Smooth muscle cell (in vitro differentiated cells): ENCODE data around the gene PLVAP. TPM values are rescaled to one million over a fixed set of nuclear protein-coding genes. Genes with fewer than 3 reads are reported as not detected.
A peak's percentile ranks its signal among the peaks of the same experiment; 100 is the strongest.

ENCODE experiments used
- DNase-seq: peaks from one replicate; lab custom pipeline; 2025; ENCODE audit not compliant: unreplicated experiment; lab: John Stamatoyannopoulos, UW
- H2AFZ ChIP-seq: fragments of 200-600 bp; sonication (generic); 2 replicates; pipeline ENCODE4 v1.6.0; 2016; ENCODE audit warnings: antibody characterized with exemption, low read depth, mild to moderate bottlenecking
- H3F3A ChIP-seq: fragments of 200-600 bp; sonication (generic); 2 replicates; pipeline ENCODE4 v1.6.0; 2017; ENCODE audit warnings: antibody characterized with exemption, low read depth
- H3K27ac ChIP-seq: fragments of 200-600 bp; sonication (generic); 2 replicates; pipeline ENCODE4 v1.5.1; 2016; ENCODE audit warnings: low read depth, mild to moderate bottlenecking
- H3K27me3 ChIP-seq: fragments of 200-600 bp; sonication (generic); 2 replicates; pipeline ENCODE4 v1.6.1; 2016; ENCODE audit warnings: low read depth, mild to moderate bottlenecking
- H3K36me3 ChIP-seq: fragments of 200-600 bp; sonication (generic); 2 replicates; pipeline ENCODE4 v1.5.1; 2016; ENCODE audit warnings: low read depth
- H3K4me1 ChIP-seq: fragments of 200-600 bp; sonication (generic); 2 replicates; pipeline ENCODE4 v1.5.1; 2016; ENCODE audit warnings: low read depth
- H3K4me2 ChIP-seq: fragments of 200-600 bp; sonication (generic); 2 replicates; pipeline ENCODE4 v1.6.0; 2016; ENCODE audit warnings: mild to moderate bottlenecking
- H3K4me3 ChIP-seq: fragments of 200-600 bp; sonication (generic); 2 replicates; pipeline ENCODE4 v1.5.1; 2016; ENCODE audit warnings: mild to moderate bottlenecking
- H3K79me2 ChIP-seq: fragments of 200-600 bp; sonication (generic); 2 replicates; pipeline ENCODE4 v1.6.0; 2016; ENCODE audit warnings: low read depth, mild to moderate bottlenecking
- H3K9ac ChIP-seq: fragments of 200-600 bp; sonication (generic); 2 replicates; pipeline ENCODE4 v1.6.0; 2016; ENCODE audit warnings: low read depth
- H3K9me3 ChIP-seq: fragments of 200-600 bp; sonication (generic); replicated peaks from 2 replicates; pipeline ENCODE4 v1.5.1; 2016; ENCODE audit warnings: low read depth
- H4K20me1 ChIP-seq: fragments of 200-600 bp; sonication (generic); 2 replicates; pipeline ENCODE4 v1.6.0; 2016; ENCODE audit warnings: low read depth
- CTCF ChIP-seq: fragments of 200-600 bp; sonication (generic); IDR thresholded peaks from 2 replicates; pipeline ENCODE4 v1.5.1; 2017; ENCODE audit warnings: borderline replicate concordance, mild to moderate bottlenecking, antibody characterized with exemption; ENCODE audit not compliant: insufficient read depth, poor library complexity, severe bottlenecking
- WGBS: methylation state at CpG from one replicate; pipeline ENCODE4 v1.1.7; 2016; ENCODE audit warnings: low lambda C conversion rate; 5-methylcytosine and 5-hydroxymethylcytosine counted together
- polyA plus RNA-seq: library from polyadenylated mRNA; unstranded; fragments of >200 nt; fragmentation: Nextera tagmentation; extraction: Ambion mirVana; gene quantifications from 2 replicates; pipeline ENCODE4 v1.2.1, GENCODE V29; 2016
- total RNA-seq: library from RNA; depleted of rRNA; stranded (reverse); fragments of >200 nt; gene quantifications from 2 replicates; pipeline ENCODE4 v1.2.3, GENCODE V29; 2014

PLVAP gene
- total and polyA plus RNA-seq, 2 experiments from 2014 or later: not detected

GRCh38 chr19:17398902-17399527, 21.9 kb upstream of the PLVAP start:
- Histone ChIP-seq H3K36me3 (no peaks in the 10 kb centered on the region), H4K20me1 (no peaks in the 10 kb centered on the region), H3K4me2 (no peak overlapping the region), H3K27me3 (no peaks in the 10 kb centered on the region), H3K79me2 (no peaks in the 10 kb centered on the region), H3K9ac (no peak overlapping the region), H2AFZ (no peak overlapping the region), H3K27ac (no peak overlapping the region), H3K4me1 (no peaks in the 10 kb centered on the region), H3F3A (no peaks in the 10 kb centered on the region), H3K9me3 (no peaks in the 10 kb centered on the region), H3K4me3 (no peak overlapping the region)
- no peak for DNase-seq
- TF ChIP-seq CTCF: no peak
- WGBS: 80% methylated on average over 8 of the region's 8 CpGs

DNA sequence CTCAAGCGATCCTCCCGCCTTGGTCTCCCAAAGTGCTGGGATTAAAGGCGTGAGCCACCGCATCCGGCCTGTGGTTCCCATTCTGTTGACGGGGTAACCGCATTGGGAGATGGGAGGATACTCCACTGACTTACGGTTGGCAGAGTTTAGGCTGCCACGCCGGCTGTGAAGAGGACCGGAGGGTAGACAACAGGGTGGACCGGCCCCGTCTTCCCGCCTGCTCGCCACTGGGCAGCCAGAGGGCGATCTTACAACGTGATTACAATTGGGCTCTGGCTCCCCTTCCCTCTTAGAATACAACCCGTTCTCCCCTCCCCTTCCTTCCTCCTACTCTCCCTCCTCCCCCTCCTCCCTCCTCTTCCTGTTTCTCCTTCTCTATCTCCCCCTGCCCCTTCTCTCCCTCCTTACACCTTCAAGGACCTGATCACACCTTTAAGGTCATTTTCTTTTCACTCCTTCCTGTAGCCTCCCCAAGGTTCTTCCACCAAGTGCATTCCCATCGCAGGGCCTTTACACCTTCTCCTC, 17.8 kb upstream of the PLVAP start:
- Histone ChIP-seq H3K27me3 (no peaks in the 10 kb centered on the region), H3K36me3 (no peaks in the 10 kb centered on the region), H2AFZ (no peak overlapping the region), H3K4me3 (no peak overlapping the region), H4K20me1 (no peaks in the 10 kb centered on the region), H3K4me1 (peaks cover 7% of the 10 kb centered on the region), H3K27ac (no peak overlapping the region), H3K9me3 (no peaks in the 10 kb centered on the region), H3K4me2 (no peak overlapping the region), H3K79me2 (no peaks in the 10 kb centered on the region), H3K9ac (no peak overlapping the region), H3F3A (no peaks in the 10 kb centered on the region)
- 36% methylated on average over 19 of the region's 19 CpGs for WGBS
- peak; percentile 48 for TF ChIP-seq CTCF
- no peak for DNase-seq

GRCh38 chr19:17393914-17394313, 16.8 kb upstream of the PLVAP start, which contains the start of gene CCDC194:
TSS of gene CCDC194 (minus strand) at chr19:17394196. CDS start at chr19:17394158, 38 bp downstream.
- Histone ChIP-seq H3K4me3 (no peak within 1 kb of the TSS), H3K4me2 (no peak within 1 kb of the TSS), H3K27ac (no peak within 1 kb of the TSS), H3F3A (no peaks in the 10 kb centered on the region), H3K9me3 (no peaks in the 10 kb centered on the region), H3K79me2 (no peaks in the 10 kb centered on the region), H3K9ac (no peak within 1 kb of the TSS), H2AFZ (no peak within 1 kb of the TSS), H3K36me3 (no peaks in the 10 kb centered on the region), H4K20me1 (no peaks in the 10 kb centered on the region), H3K4me1 (peaks cover 7% of the 10 kb centered on the region), H3K27me3 (no peaks in the 10 kb centered on the region)
- TF ChIP-seq CTCF: no peak
- WGBS: 94% methylated on average over 41 of the region's 41 CpGs
- DNase-seq: no peak

DNA sequence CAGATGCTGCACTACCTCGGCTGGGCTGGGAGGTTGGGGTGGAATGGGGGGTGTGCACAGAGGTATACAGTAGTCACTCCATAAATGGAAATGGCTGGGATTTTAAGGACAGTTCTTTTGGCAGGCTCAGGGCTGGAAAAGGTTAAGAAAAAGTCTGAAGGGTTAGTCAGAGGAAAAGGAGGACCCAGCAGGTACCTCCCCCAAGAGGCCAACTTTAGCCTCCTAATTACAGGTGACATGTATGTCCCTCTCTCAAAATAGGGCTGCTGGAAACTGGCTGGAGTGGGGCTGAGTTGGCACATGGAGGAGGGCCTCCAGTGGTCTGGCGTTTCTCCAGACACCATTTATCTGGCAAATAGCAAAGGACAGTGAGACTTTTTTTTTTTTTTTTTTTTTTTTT, 15.9 kb upstream of the PLVAP start:
- DNase-seq: no peak
- no peak overlapping the region for H2AFZ ChIP-seq
- H3K9ac ChIP-seq: no peak overlapping the region
- no peaks in the 10 kb centered on the region for H3K36me3 ChIP-seq
- no peaks in the 10 kb centered on the region for H4K20me1 ChIP-seq
- no peak overlapping the region for H3K27ac ChIP-seq
- no peaks in the 10 kb centered on the region for H3K9me3 ChIP-seq
- no peak overlapping the region for H3K4me3 ChIP-seq
- TF ChIP-seq CTCF: no peak
- no peaks in the 10 kb centered on the region for H3K27me3 ChIP-seq
- H3K4me1 ChIP-seq: peaks cover 7% of the 10 kb centered on the region
- no peaks in the 10 kb centered on the region for H3K79me2 ChIP-seq
- whole genome bisulfite sequencing: 75% methylated on average over 2 of the region's 2 CpGs
- no peaks in the 10 kb centered on the region for H3F3A ChIP-seq
- no peak overlapping the region for H3K4me2 ChIP-seq
